IPS DF 6.9 (cell line): Measurements from ENCODE around the gene BOK.

Experiments used
- DNase-seq: peaks from one replicate; pipeline ENCODE4 v3.0.0-alpha.2; 2013; ENCODE audit warnings: low read depth, low spot score
- H3K27ac ChIP-seq: one replicate; pipeline ENCODE4 v1.5.1; 2013; ENCODE audit warnings: low read length, control low read depth
- H3K27me3 ChIP-seq: 2 replicates; pipeline ENCODE4 v1.6.1; 2013; ENCODE audit warnings: mild to moderate bottlenecking, low read length; ENCODE audit not compliant: control insufficient read depth, insufficient read depth
- H3K36me3 ChIP-seq: 2 replicates; pipeline ENCODE4 v1.6.1; 2013; ENCODE audit warnings: low read length; ENCODE audit not compliant: control insufficient read depth, insufficient read depth
- H3K4me1 ChIP-seq: 2 replicates; pipeline ENCODE4 v1.6.1; 2013; ENCODE audit warnings: low read length; ENCODE audit not compliant: control insufficient read depth, insufficient read depth
- H3K4me3 ChIP-seq: 2 replicates; pipeline ENCODE4 v1.5.1; 2013; ENCODE audit warnings: mild to moderate bottlenecking, low read length
- H3K9me3 ChIP-seq: 2 replicates; pipeline ENCODE4 v1.6.1; 2013; ENCODE audit warnings: low read length, inconsistent platforms; ENCODE audit not compliant: control insufficient read depth, insufficient read depth
- WGBS: extraction: QIAGEN DNeasy Blood & Tissue Kit; methylation state at CpG from one replicate; pipeline ENCODE4 v1.1.7; 2013; ENCODE audit warnings: mixed read lengths, missing lambda C conversion rate; ENCODE audit not compliant: insufficient read length, insufficient coverage; 5-methylcytosine and 5-hydroxymethylcytosine counted together

BOK gene

GRCh38 chr2:241573741-241574140 is 15.2 kb downstream of the BOK start:
- H3K4me1 ChIP-seq = 0 out of 2 replicates have a peak, but pooled peaks cover 3% of the 10 kb centered on the region
- no peak overlapping the region for H3K27ac ChIP-seq
- no peaks in the 10 kb centered on the region for H3K27me3 ChIP-seq
- DNase-seq = no peak
- H3K36me3 ChIP-seq = peaks cover 9% of the 10 kb centered on the region
- no peaks in the 10 kb centered on the region for H3K9me3 ChIP-seq
- WGBS = no CpG with 5 or more reads among the region's 12 CpGs
- H3K4me3 ChIP-seq = no peak overlapping the region

GRCh38 chr2:241574911-241575623 is 16.5 kb downstream of the BOK start:
- H3K9me3 ChIP-seq = no peaks in the 10 kb centered on the region

GRCh38 chr2:241575624-241576292 is 17.2 kb downstream of the BOK start:
- H3K27me3 ChIP-seq = no peaks in the 10 kb centered on the region
- H3K4me1 ChIP-seq = no peaks in the 10 kb centered on the region
- no peaks in the 10 kb centered on the region for H3K9me3 ChIP-seq
- DNase-seq = no peak
- no peak overlapping the region for H3K4me3 ChIP-seq
- no peak overlapping the region for H3K27ac ChIP-seq
- WGBS = no CpG with 5 or more reads among the region's 5 CpGs
- H3K36me3 ChIP-seq = peaks cover 9% of the 10 kb centered on the region

More at GRCh38 chr2:241574911-241575623, 16.5 kb downstream of the BOK start:
- H3K27me3 ChIP-seq = no peaks in the 10 kb centered on the region
- DNase-seq = no peak
- no CpG with 5 or more reads among the region's 7 CpGs for WGBS
- no peak overlapping the region for H3K4me3 ChIP-seq
- peaks cover 9% of the 10 kb centered on the region for H3K36me3 ChIP-seq
- H3K27ac ChIP-seq = no peak overlapping the region
- H3K4me1 ChIP-seq = 0 out of 2 replicates have a peak, but pooled peaks cover under 1% of the 10 kb centered on the region

DNA sequence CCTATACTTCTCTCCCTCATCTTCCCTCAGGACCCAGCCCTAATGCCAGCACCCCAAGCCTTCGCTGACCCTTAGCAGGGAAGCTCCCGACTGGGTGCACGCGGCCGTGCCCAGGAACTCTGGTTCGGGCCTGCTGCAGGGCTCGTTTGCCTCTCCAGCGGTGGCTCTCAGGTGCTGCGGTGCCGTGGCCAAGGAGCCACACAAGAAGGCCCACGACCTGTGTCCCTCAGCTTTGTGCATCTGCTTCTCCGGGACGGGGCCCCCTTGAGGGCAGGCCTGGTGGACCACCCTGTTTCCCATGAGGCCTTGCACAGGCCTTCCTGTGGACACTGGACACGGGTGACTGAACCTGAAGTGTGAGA is 17.7 kb downstream of the BOK start:
- no peak for DNase-seq
- H3K4me3 ChIP-seq = no peak overlapping the region
- H3K36me3 ChIP-seq = peaks cover 9% of the 10 kb centered on the region
- H3K4me1 ChIP-seq = no peaks in the 10 kb centered on the region
- no peaks in the 10 kb centered on the region for H3K27me3 ChIP-seq
- WGBS = no CpG with 5 or more reads among the region's 14 CpGs
- no peak overlapping the region for H3K27ac ChIP-seq
- H3K9me3 ChIP-seq = no peaks in the 10 kb centered on the region

DNA sequence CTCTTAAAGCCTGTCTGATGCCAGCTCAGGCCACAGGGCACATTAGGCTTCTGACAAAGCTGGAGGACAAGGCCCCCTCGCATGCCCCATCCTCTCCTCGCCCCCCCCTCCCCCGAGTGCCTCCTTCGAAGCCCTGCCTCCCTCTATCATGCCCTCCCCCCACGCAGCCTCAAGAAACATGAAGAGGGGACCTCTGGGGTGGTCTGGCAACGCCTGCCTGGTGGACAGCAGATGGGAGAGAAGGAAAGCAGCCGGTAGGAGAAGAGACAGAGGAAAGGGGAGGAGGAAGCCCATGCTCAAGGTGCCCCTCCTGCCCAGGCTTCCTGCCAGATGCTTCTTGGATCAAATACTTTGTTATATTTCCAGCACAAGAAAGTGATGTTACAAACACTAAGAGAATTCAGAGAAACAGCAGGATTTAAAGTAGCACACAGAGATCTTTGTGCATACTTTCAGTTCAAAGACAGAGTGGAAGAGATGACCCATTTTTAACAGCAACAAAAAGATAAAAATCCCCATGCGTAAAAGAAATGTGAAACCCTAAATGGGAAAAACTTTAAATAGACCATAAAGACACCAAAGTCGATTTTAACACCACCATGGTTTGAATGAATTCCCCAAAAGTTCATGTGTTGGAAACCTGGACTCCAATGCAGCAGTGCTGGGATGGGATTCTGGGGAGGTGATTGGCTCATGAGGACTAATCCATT is 19.0 kb downstream of the BOK start:
- H3K4me3 ChIP-seq = no peak overlapping the region
- no peak overlapping the region for H3K27ac ChIP-seq
- no peaks in the 10 kb centered on the region for H3K27me3 ChIP-seq
- no CpG with 5 or more reads among the region's 9 CpGs for WGBS
- H3K9me3 ChIP-seq = no peaks in the 10 kb centered on the region
- DNase-seq = no peak
- peaks cover 2% of the 10 kb centered on the region; the same call in 1 of the 2 replicates for H3K36me3 ChIP-seq
- H3K4me1 ChIP-seq = no peaks in the 10 kb centered on the region

GRCh38 chr2:241579281-241579680 is 20.7 kb downstream of the BOK start:
- no CpG with 5 or more reads among the region's 7 CpGs for WGBS
- no peak overlapping the region for H3K27ac ChIP-seq
- no peak for DNase-seq
- no peaks in the 10 kb centered on the region for H3K9me3 ChIP-seq
- H3K27me3 ChIP-seq = no peaks in the 10 kb centered on the region
- H3K36me3 ChIP-seq = peaks cover 2% of the 10 kb centered on the region; the same call in 1 of the 2 replicates
- H3K4me1 ChIP-seq = no peaks in the 10 kb centered on the region
- H3K4me3 ChIP-seq = no peak overlapping the region

- no peak overlapping the region for H3K4me3 ChIP-seq
- H3K9me3 ChIP-seq = peaks cover 2% of the 10 kb centered on the region
- no CpG with 5 or more reads among the region's 8 CpGs for WGBS
- H3K27ac ChIP-seq = no peak overlapping the region
- H3K27me3 ChIP-seq = no peaks in the 10 kb centered on the region
- peaks cover 5% of the 10 kb centered on the region; the same call in 1 of the 2 replicates for H3K36me3 ChIP-seq
- peaks cover 4% of the 10 kb centered on the region; the same call in 1 of the 2 replicates for H3K4me1 ChIP-seq
- DNase-seq = no peak
Measured at GRCh38 chr2:241582328-241582727, 23.8 kb downstream of the BOK start.

DNA sequence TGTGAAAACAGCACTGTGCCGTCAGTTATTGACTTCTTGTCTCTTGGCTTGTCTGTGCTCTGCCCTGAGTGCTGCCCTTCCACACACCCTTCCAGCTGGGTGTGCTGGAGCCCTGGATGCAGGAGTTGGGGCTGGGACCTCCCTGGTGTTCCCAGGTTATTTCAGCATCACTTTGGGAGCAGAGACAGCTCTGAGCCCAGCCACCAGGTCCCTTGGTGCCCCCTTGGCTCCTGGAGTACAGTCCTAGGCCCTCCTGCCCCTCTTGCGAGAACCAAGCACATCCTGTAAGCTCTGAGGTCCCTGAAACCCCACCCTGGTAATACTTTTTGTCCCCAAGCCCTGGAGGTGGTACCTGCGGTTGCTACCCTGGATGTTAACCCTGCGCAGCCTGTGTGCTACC is 24.3 kb downstream of the BOK start:
- H3K36me3 ChIP-seq = peaks cover 5% of the 10 kb centered on the region; the same call in 1 of the 2 replicates
- no peak for DNase-seq
- no CpG with 5 or more reads among the region's 4 CpGs for WGBS
- peaks cover 4% of the 10 kb centered on the region; the same call in 1 of the 2 replicates for H3K4me1 ChIP-seq
- no peak overlapping the region for H3K4me3 ChIP-seq
- no peak overlapping the region for H3K27ac ChIP-seq
- H3K9me3 ChIP-seq = peaks cover 2% of the 10 kb centered on the region
- H3K27me3 ChIP-seq = no peaks in the 10 kb centered on the region

DNA sequence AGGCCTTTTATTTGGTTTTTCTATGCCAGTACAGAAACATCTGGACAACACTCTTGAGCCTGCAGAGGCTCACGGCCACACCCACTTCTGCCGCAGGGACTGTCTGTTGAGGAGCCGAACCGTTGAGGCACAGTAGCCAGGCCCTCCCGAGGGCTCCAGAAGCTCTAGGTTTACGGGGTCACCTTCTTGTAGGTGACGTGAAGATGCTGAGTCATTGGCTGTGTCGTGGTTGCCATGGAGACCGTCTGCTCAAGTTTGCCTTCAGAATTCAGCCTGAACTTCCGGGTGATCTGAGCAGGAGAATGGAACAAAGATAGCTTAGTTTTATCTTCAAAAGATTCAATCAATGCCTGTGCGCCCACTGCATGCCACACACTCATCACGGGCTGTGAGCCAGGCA is 25.9 kb downstream of the BOK start:
- Histone ChIP-seq H3K36me3 (peaks cover 5% of the 10 kb centered on the region; the same call in 1 of the 2 replicates), H3K27ac (no peak overlapping the region), H3K9me3 (peaks cover 2% of the 10 kb centered on the region), H3K4me3 (no peak overlapping the region), H3K4me1 (peaks cover 4% of the 10 kb centered on the region; the same call in 1 of the 2 replicates), H3K27me3 (no peaks in the 10 kb centered on the region)
- no peak for DNase-seq
- WGBS = no CpG with 5 or more reads among the region's 12 CpGs

- H3K4me3 ChIP-seq = no peak overlapping the region
- no peak for DNase-seq
- peaks cover 4% of the 10 kb centered on the region; the same call in 1 of the 2 replicates for H3K4me1 ChIP-seq
- H3K36me3 ChIP-seq = peaks cover 5% of the 10 kb centered on the region; the same call in 1 of the 2 replicates
- WGBS = no CpG with 5 or more reads among the region's 2 CpGs
- peaks cover 2% of the 10 kb centered on the region for H3K9me3 ChIP-seq
- no peak overlapping the region for H3K27ac ChIP-seq
- no peaks in the 10 kb centered on the region for H3K27me3 ChIP-seq
Measured at GRCh38 chr2:241586564-241587264, 28.2 kb downstream of the BOK start.
